Neural progenitor cell (in vitro differentiated cells): ENCODE measurements around the gene PTGES3L. TPM values are rescaled to one million over a fixed set of nuclear protein-coding genes. Genes with fewer than 3 reads are reported as not detected.

Source experiments
- DNase-seq: peaks from one replicate; pipeline ENCODE4 v3.0.0-alpha.2; 2016; ENCODE audit warnings: low spot score
- H2AFZ ChIP-seq: fragments of 200-600 bp; sonication (generic); replicated peaks from 2 replicates; pipeline ENCODE4 v1.6.1; 2016; ENCODE audit warnings: antibody characterized with exemption
- H3F3A ChIP-seq: fragments of 200-600 bp; sonication (generic); 2 replicates; pipeline ENCODE4 v1.6.1; 2016; ENCODE audit warnings: antibody characterized with exemption, low read depth
- H3K27ac ChIP-seq: fragments of 200-600 bp; sonication (generic); 2 replicates; pipeline ENCODE4 v1.5.1; 2016; ENCODE audit warnings: mild to moderate bottlenecking
- H3K27me3 ChIP-seq: fragments of 200-600 bp; sonication (generic); 2 replicates; pipeline ENCODE4 v1.6.1; 2016; ENCODE audit warnings: mild to moderate bottlenecking, moderate library complexity
- H3K36me3 ChIP-seq: fragments of 200-600 bp; sonication (generic); 2 replicates; pipeline ENCODE4 v1.5.1; 2016
- H3K4me1 ChIP-seq: fragments of 200-600 bp; sonication (generic); 2 replicates; pipeline ENCODE4 v1.6.1; 2016; ENCODE audit warnings: mixed run types
- H3K4me2 ChIP-seq: fragments of 200-600 bp; sonication (generic); 2 replicates; pipeline ENCODE4 v1.6.1; 2016
- H3K4me3 ChIP-seq: fragments of 200-600 bp; sonication (generic); 2 replicates; pipeline ENCODE4 v1.5.1; 2016
- H3K79me2 ChIP-seq: fragments of 200-600 bp; sonication (generic); 2 replicates; pipeline ENCODE4 v1.6.1; 2016; ENCODE audit warnings: low read depth
- H3K9ac ChIP-seq: fragments of 200-600 bp; sonication (generic); 2 replicates; pipeline ENCODE4 v1.6.1; 2016
- H3K9me3 ChIP-seq: fragments of 200-600 bp; sonication (generic); 2 replicates; pipeline ENCODE4 v1.5.1; 2016; ENCODE audit warnings: low read depth
- H4K20me1 ChIP-seq: fragments of 200-600 bp; sonication (generic); 2 replicates; pipeline ENCODE4 v1.6.1; 2016; ENCODE audit warnings: low read depth
- H3K27ac Mint-ChIP-seq: 3 replicates; pipeline ENCODE4 v1.8.0; 2021; ENCODE audit warnings: mixed read lengths
- H3K27me3 Mint-ChIP-seq: 2 replicates; pipeline ENCODE4 v1.8.0; 2022; ENCODE audit warnings: low read depth, mild to moderate bottlenecking, inconsistent platforms, moderate library complexity, mixed read lengths; ENCODE audit not compliant: insufficient read depth
- H3K36me3 Mint-ChIP-seq: 3 replicates; pipeline ENCODE4 v1.8.0; 2021; ENCODE audit warnings: mixed read lengths
- H3K4me1 Mint-ChIP-seq: 3 replicates; pipeline ENCODE4 v1.8.0; 2021; ENCODE audit warnings: mixed read lengths
- H3K4me3 Mint-ChIP-seq: 3 replicates; pipeline ENCODE4 v1.8.0; 2021; ENCODE audit warnings: mild to moderate bottlenecking, moderate library complexity, mixed read lengths
- H3K9me3 Mint-ChIP-seq: 3 replicates; pipeline ENCODE4 v1.8.0; 2020; ENCODE audit warnings: mixed read lengths
- CTCF ChIP-seq: fragments of 200-600 bp; sonication (generic); IDR thresholded peaks from 2 replicates; pipeline ENCODE4 v1.5.1; 2017; ENCODE audit warnings: antibody characterized with exemption, mild to moderate bottlenecking
- EZH2 ChIP-seq: fragments of 200-600 bp; sonication (generic); IDR thresholded peaks from 2 replicates; pipeline ENCODE4 v1.6.1; 2017; ENCODE audit warnings: antibody characterized with exemption, mild to moderate bottlenecking, moderate library complexity
- EZH2phosphoT487 ChIP-seq: fragments of 200-600 bp; sonication (generic); IDR thresholded peaks from 2 replicates; pipeline ENCODE4 v1.6.1; 2017; ENCODE audit warnings: antibody characterized with exemption
- total RNA-seq: library from RNA; depleted of rRNA; stranded (reverse); fragments of >200 nt; gene quantifications from 2 replicates; pipeline ENCODE4 v1.2.3, GENCODE V29; 2015; ENCODE audit warnings: low replicate concordance

The PTGES3L gene
- total RNA-seq, result 2.6 and 7.7 TPM in 2 replicates

DNA sequence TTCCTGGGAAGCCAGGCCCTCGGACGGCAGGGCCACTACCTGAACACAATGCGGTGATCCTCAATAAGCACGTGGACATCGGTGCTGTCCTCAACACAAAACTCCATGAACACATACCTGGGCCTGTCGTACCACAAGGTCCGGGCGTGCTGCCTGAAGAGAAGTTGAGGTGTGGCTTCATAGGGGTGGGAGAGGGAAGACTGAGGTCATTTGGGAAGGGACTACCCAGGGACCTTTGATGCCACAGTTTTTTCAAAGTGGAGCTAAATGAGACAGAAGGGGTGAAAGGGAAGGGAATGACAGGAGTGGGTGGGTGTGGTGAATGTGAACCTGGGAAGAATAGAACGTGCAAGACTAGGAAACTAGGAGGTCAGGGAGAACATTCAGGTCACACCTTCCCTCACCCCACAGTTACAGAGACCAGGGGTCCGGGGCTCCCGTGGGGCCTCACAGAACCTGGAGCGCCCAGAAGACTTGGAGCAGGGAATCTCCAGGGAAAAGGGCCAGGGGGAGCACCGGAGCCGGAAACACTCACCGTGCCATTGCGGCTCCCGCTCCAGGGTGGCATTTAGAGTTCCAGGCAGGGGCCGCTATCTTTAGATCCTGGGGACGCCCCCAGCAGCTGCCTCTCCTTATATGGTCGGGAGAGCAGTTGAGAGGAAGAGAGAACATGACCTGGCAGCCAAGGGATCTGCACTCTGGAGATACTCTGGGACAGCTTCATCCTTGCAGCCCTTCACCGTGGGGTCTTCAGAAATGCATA, at the start of gene PTGES3L:
TSS of gene PTGES3L (minus strand) at position 570 of the 763 bp plus-strand sequence. CDS start at position 543, 27 bp downstream.
- DNase-seq, result peak; percentile 67
- Histone ChIP-seq H3K79me2 (peaks cover 33% of the 10 kb centered on the region), H3K4me2 (peak within 1 kb of the TSS; percentile 93), H4K20me1 (peaks cover 18% of the 10 kb centered on the region), H3K36me3 (no peaks in the 10 kb centered on the region), H3K27me3 (no peaks in the 10 kb centered on the region), H3K9me3 (no peaks in the 10 kb centered on the region), H3K4me1 (peaks cover 11% of the 10 kb centered on the region), H3K4me3 (peak within 1 kb of the TSS; percentile 84), H3F3A (peaks cover 19% of the 10 kb centered on the region), H2AFZ (peak within 1 kb of the TSS; percentile 83), H3K9ac (peak within 1 kb of the TSS; percentile 78), H3K27ac (peak within 1 kb of the TSS; percentile 16)
- Mint-ChIP-seq H3K27me3 (peaks cover 9% of the 10 kb centered on the region), H3K36me3 (peaks cover 11% of the 10 kb centered on the region), H3K9me3 (no peaks in the 10 kb centered on the region), H3K27ac (peak within 1 kb of the TSS; percentile 96), H3K4me3 (peak within 1 kb of the TSS; percentile 100), H3K4me1 (peaks cover 23% of the 10 kb centered on the region)
- TF ChIP-seq CTCF (no peak), EZH2 (no peak), EZH2phosphoT487 (no peak)

DNA sequence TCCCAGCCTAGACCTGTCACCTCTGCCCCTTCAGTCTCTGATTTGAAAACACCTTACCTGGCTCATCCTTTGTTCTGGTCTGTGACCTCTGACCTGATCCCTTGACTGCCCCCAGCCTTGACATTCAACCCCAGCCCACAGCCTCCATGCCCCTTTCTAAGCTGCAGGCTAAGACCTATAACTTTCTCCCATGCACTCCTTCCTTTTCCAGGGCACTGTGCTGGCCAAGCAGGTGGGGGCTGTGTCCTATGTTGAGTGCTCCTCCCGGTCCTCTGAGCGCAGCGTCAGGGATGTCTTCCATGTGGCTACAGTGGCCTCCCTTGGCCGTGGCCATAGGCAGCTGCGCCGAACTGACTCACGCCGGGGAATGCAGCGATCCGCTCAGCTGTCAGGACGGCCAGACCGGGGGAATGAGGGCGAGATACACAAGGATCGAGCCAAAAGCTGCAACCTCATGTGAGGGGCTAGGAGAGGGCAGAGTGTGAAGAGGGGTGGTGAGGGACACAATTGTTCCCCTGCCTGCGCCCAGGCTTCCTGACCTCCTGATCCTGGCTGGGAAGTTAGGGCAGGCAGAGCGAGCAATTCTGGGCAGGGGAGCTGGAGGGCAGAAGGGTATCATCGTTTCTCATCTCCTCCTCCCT, 48.5 kb upstream of the PTGES3L start:
- no peak for TF ChIP-seq CTCF
- no peak for TF ChIP-seq EZH2
- no peak for TF ChIP-seq EZH2phosphoT487
- H3K4me1 Mint-ChIP-seq, result peaks cover 33% of the 10 kb centered on the region
- Histone ChIP-seq H3K79me2 (peaks cover 16% of the 10 kb centered on the region), H3K4me3 (no peak overlapping the region), H3K36me3 (no peaks in the 10 kb centered on the region), H3F3A (peaks cover 40% of the 10 kb centered on the region), H3K9ac (no peak overlapping the region), H3K4me1 (peaks cover 30% of the 10 kb centered on the region), H3K4me2 (no peak overlapping the region), H3K27ac (no peak overlapping the region), H3K9me3 (no peaks in the 10 kb centered on the region), H4K20me1 (no peaks in the 10 kb centered on the region), H2AFZ (no peak overlapping the region), H3K27me3 (no peaks in the 10 kb centered on the region)
- H3K9me3 Mint-ChIP-seq, result peaks cover 2% of the 10 kb centered on the region
- H3K27me3 Mint-ChIP-seq, result peaks cover 14% of the 10 kb centered on the region
- no peak overlapping the region for H3K27ac Mint-ChIP-seq
- peaks cover 15% of the 10 kb centered on the region for H3K36me3 Mint-ChIP-seq
- no peak overlapping the region for H3K4me3 Mint-ChIP-seq
- DNase-seq, result no peak

DNA sequence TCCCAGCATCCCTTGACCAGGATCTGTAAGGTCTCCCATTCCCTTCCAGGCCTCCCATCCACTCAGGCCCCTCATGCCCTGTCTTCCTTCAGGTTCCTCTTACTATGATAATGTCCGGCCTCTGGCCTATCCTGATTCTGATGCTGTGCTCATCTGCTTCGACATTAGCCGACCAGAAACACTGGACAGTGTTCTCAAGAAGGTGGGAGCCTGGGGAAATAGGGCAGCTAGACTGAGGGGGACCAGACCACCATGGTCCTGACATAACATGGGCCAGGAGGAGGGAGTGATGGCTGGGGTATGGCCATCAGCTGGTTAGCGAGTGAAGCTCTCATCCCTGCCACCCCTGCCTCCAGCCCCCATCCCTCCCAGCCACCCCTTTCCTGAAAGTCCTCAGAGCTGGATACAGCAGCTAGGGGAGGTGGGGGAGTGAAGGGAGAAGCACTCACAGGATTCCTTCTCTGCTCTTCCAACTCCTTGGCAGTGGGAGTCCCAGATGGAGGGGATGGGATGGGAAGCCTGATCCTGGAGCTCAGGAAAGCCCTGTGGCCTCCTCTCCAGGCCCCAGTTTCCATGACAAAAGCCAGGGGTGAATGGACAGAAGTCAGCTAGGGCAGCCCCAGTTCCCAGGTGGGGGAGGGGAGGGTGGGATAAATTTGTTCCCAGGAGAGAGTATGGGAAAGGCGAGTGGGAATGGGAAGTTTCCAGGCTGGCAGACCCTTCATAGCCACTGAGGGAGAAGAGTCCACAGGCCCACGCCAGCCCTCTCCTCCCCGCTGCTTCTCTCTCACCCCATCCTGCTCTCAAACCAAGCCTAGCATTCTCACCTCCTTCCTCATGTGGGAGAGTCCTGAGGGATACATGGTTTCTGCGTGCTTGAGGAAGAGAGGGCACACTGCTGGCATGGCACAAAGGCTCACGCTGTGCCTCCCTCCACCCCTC, 47.5 kb upstream of the PTGES3L start:
- Histone ChIP-seq H3K36me3 (no peaks in the 10 kb centered on the region), H3K27me3 (no peaks in the 10 kb centered on the region), H3K79me2 (peaks cover 16% of the 10 kb centered on the region), H3K4me2 (peak overlapping the region; percentile 90), H2AFZ (no peak overlapping the region), H3F3A (peaks cover 32% of the 10 kb centered on the region), H3K9ac (no peak overlapping the region), H3K4me1 (peaks cover 26% of the 10 kb centered on the region), H3K27ac (no peak overlapping the region), H4K20me1 (no peaks in the 10 kb centered on the region), H3K4me3 (no peak overlapping the region), H3K9me3 (no peaks in the 10 kb centered on the region)
- Mint-ChIP-seq H3K36me3 (peaks cover 15% of the 10 kb centered on the region), H3K4me1 (peaks cover 29% of the 10 kb centered on the region), H3K27me3 (peaks cover 12% of the 10 kb centered on the region), H3K4me3 (peak overlapping the region; percentile 47), H3K9me3 (peaks cover 2% of the 10 kb centered on the region), H3K27ac (peak overlapping the region; percentile 54)
- TF ChIP-seq EZH2 (no peak), CTCF (no peak), EZH2phosphoT487 (no peak)
- DNase-seq, result no peak
